HG03354 (cell line): ENCODE results near the gene MMP20.
"Not testable (repeated sequence)": the region's sequence is repeated elsewhere in the genome, so short reads cannot be mapped to it uniquely, and the experiment has no call there.

Source experiments
- ATAC-seq: cut with Tn5 transposase; IDR thresholded peaks from one replicate; pipeline ENCODE4 v1.9.1; 2021; ENCODE audit warnings: mild to moderate bottlenecking; ENCODE audit not compliant: unreplicated experiment, poor library complexity, severe bottlenecking

The MMP20 gene, protein sequence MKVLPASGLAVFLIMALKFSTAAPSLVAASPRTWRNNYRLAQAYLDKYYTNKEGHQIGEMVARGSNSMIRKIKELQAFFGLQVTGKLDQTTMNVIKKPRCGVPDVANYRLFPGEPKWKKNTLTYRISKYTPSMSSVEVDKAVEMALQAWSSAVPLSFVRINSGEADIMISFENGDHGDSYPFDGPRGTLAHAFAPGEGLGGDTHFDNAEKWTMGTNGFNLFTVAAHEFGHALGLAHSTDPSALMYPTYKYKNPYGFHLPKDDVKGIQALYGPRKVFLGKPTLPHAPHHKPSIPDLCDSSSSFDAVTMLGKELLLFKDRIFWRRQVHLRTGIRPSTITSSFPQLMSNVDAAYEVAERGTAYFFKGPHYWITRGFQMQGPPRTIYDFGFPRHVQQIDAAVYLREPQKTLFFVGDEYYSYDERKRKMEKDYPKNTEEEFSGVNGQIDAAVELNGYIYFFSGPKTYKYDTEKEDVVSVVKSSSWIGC

GRCh38 chr11:102625177-102625576, at the start of gene MMP20:
TSS of gene MMP20 (minus strand) at chr11:102625332. CDS start at chr11:102625319, 13 bp downstream.
- no peak for ATAC-seq

- ATAC-seq: peak; percentile 67
These were observed 44.5 kb upstream of the MMP20 start for GRCh38 chr11:102669664-102670063.

DNA sequence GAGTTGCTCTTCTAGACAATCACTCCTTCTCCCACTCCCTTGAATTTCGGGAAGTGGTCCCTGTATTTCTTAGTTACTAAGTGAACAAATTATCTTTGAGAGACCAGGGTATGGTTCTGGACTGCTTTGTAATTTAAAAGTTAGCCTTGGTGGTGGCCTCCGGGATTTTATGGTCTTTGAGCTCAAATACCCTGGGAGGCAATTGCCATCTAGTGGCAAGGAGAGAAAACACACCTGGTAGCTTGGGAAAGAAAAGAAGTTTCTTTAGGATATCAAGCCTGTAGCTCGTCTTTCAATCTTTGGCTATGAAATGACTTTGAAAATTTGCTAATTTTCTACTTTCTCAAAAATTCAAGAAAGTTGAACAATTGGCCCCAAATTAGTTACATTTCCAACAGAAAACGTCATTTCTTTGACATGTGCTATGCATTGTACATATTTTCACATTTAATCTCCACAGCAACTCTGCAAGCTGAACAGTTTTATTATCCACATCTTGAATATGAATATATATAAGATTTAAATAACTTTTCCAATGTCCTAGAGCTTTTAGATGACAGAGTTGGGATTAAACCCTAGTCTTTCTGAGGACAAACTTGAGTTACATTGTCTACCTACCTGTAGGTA, 41.3 kb upstream of the MMP20 start:
- ATAC-seq: peak; percentile 69

GRCh38 chr11:102664001-102664752, 39.0 kb upstream of the MMP20 start:
- ATAC-seq: no peak

DNA sequence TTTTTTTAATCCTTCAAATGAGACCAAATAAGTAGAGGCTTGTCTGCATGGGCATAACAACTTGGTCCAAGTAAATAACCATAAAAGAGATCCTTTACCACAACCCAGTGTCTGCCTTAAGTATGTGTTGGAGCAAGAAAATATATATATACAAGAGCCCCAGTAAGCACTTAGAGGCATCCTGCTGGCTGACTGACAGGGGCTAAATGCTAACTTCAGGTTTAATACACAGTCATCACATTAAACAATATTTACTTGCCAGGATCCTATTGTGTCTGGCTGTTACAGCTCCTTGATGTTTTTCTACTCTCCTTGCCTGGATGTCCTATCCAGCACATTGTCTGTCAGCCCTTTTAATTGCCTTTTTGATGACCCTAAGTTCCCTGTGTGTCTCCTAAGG, 37.5 kb upstream of the MMP20 start:
- ATAC-seq: no peak

DNA sequence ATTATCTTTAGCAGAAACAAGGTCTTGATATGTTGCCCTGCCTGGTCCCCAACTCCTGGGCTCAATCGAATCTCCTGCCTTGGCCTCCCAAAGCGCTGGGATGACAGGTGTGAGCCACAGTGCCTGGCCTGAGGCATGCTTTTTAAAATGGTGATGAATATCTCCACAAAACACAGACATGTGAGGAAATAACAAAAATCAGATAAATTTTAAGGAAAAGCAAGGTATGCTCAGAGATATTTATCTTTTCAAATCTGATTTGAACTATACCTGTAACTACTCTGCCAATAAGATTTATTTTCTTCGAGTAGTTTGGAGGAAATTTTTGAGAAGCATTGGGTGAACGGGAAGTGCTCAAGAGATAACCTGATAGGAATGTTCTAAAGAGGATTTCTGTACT, 35.9 kb upstream of the MMP20 start:
- ATAC-seq: no peak

- no peak for ATAC-seq
These were observed 31.4 kb upstream of the MMP20 start for GRCh38 chr11:102656528-102656927.

GRCh38 chr11:102655547-102655946, 30.4 kb upstream of the MMP20 start:
- ATAC-seq: no peak

DNA sequence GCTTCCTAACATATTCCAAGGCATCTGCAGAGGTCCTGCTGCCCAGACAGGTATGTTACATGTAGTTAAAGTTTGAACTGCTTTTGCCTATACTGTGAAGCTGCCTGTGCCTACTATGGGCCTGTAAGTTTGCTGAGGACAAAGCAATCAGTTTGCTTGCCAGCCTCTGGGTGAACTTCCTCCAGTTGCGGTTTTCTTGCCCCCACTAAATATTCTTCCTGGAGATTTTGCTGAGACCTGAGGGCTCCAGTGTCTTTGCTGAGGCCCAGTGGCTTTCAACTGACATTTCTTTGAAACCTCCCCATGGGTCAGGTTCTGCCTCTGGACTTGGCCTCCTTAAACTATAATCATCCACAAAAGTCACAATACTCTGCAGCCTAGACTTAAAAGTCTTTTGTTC, 29.6 kb upstream of the MMP20 start:
- ATAC-seq: no peak

GRCh38 chr11:102653744-102654291, 28.7 kb upstream of the MMP20 start:
- ATAC-seq: no peak

- no peak for ATAC-seq
These were observed 22.3 kb upstream of the MMP20 start for GRCh38 chr11:102647430-102647829.

DNA sequence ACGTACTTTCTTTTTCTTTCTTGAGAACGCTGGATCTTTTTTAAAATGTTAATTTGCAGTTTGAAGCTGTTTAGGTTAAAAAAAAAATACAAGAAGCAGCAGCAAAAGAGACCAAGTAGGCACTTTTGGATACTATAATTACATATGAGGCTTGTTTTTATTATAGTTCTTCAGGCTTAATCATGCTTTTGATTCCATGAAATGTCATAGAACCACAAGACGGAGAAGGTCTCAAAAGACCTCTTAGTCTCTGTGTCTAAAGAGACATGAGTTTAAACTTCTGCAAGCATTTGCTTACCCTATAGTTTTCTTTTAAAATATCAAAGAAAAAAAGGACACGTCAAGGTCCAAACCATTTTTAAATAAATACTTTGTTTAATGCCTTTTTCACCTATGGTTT, 18.8 kb upstream of the MMP20 start:
- ATAC-seq: no peak

DNA sequence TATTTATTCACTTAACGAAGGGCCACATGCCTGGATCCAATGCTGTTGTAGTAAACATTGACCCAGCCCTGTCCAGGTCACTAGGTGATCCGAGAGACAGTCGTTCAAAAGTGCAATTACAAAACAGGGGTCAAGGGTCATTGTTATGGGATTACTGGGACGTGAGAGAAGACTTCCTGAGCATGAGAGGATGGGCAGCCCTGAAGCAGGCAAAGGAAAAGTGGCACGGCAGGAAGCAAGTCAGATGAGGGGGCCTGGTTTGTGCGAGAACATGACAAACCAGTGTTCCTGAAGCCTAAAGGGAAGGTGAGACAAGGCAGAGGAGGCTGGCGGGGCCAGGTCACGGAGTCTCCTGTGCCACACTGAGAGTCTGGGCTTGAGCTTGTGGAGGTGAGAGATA, 15.8 kb upstream of the MMP20 start:
- ATAC-seq: no peak

DNA sequence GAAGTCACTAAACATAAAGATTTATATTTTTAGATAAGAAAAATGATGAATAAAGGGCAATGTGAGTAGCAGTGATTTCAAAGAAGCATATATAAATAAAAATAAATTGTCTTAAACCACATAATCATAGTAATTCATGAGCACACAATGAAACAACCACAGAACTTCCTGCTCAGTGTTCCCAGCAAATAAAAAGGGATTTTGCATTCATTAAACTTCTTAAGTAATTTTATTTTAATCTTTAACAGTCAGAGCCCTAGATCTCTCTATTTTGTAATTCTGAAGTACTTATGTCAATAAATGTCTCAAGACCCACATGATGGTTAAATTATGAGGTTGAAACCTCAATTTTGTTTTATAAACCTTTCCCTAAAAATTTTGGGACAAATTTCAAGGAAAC, 14.5 kb upstream of the MMP20 start:
- ATAC-seq: no peak

DNA sequence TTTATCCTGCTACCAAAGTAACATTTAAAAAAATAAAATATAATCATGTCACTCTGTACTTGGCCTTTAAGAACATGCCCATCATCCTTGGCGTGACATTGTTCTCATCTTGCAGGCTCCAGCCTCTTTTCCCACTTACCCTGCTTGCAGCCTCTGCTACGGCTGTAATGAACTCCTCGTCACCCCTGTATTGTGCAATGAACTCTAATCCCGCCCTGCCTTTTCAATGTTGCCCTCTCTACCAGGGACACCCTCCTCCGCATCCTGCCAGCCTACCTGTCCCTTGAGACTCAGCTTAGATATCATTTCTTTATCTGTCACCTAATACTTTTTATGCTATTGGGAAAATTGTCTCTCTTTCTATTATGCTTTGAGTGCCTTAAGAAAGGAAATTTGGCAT, 12.6 kb upstream of the MMP20 start:
- no peak for ATAC-seq

DNA sequence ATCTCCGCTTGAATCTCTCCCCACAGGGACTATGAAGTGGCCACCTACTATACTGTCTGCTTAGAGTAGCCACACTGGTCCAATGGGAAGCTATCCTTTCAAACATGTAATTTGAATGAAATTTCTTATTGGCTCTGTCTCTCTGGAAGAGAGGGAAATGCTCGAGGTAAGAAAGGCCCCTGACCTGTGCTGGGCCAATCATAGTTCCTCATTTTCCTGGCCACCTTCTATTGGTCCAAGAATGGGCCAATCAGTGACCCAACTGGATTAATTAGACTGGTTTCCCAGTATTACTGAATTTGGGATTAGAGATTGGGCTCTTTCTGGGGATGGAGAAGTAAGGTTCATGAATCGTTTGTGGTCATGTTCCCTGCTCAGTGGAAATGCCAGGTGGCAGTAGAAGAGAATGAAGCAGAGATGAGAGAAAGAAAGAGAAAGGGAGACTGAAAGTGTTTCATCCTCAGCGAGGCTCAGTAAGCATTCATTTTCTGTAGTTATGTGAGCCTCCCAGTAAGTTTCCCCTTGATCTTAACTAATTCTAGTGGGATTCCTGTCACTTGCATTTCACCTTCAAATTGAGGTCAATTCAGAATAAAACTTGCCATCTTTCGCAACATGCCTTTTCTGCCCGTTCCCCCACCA, 8.4 kb upstream of the MMP20 start:
- ATAC-seq: no peak

DNA sequence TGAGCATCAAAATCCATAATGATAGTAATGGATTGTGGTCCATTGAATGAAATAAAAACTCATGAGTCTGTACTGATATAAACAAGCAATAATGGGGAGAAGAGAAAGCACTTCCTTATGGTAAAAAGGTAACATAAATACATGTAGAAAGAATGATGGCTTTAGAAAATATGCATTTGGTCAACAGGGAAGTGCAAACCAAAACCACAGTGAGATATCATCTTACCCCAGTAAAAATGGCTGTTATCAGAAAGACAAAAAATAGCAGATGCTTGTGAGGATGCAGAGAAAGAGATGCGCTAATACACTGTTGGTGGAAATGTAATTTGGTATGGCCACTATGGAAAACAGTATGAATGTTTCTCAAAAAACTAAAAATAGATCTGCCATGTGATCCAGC, 6.9 kb upstream of the MMP20 start:
- no peak for ATAC-seq

GRCh38 chr11:102630598-102631448, 5.7 kb upstream of the MMP20 start:
- ATAC-seq: no peak

GRCh38 chr11:102629908-102630307, 4.8 kb upstream of the MMP20 start:
- ATAC-seq: not testable (repeated sequence)
